Measurements from ENCODE around the gene ZNF735. TPM values are rescaled to one million over a fixed set of nuclear protein-coding genes. Genes with fewer than 3 reads are reported as not detected.

Gene ZNF735
- total and polyA plus RNA-seq, 2 of the 8 experiments (the other 6 are each of a cell fraction or from before 2014, with no cell fraction given), result not detected

DNA sequence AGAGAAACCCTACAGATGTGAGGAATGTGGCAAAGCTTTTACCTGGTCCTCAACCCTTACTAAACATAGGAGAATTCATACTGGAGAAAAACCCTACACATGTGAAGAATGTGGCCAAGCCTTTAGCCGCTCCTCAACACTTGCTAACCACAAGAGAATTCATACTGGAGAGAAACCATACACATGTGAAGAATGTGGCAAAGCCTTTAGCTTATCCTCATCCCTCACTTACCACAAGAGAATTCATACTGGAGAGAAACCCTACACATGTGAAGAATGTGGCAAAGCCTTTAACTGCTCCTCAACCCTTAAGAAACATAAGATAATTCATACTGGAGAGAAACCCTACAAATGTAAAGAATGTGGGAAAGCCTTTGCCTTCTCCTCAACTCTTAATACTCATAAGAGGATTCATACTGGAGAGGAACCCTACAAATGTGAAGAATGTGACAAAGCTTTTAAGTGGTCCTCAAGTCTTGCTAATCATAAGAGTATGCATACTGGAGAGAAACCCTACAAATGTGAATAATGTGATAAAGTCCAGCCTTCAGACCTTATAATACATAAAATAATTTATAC, 59.4 kb downstream of the ZNF735 start:
- peaks cover 28 to 52% of the 10 kb centered on the region in 2 experiments; a peak in 3 of 4 replicates for H3K9me3 ChIP-seq (ENCODE audit: insufficient read depth in 2 of 2, low read depth in 1 of 2, low read length in 1 of 2)

More for the DNA sequence above, 59.4 kb downstream of the ZNF735 start:
- no peak overlapping the region for H4K91ac ChIP-seq (replicated peaks; ENCODE audit: insufficient read length, low read length)
- no peak overlapping the region for H2AFZ ChIP-seq (ENCODE audit: low read length)
- no peak overlapping the region for H2BK5ac ChIP-seq (ENCODE audit: low read depth, low read length)
- H3K4ac ChIP-seq (replicated peaks; ENCODE audit: insufficient read length, low read depth, low read length), result no peak overlapping the region
- H3K9ac ChIP-seq (replicated peaks in 1 of 4; ENCODE audit: extremely low read depth in 1 of 4, low read depth in 3 of 4, low read length in 3 of 4), result no peak overlapping the region
- no peaks in the 10 kb centered on the region for H3K23me2 ChIP-seq (ENCODE audit: low read depth, low read length)
- H3K18ac ChIP-seq (ENCODE audit: extremely low read depth, low read length), result no peak overlapping the region
- ChIA-PET CTCF (ENCODE audit: partially characterized antibody) (no interaction called here), POLR2A (ENCODE audit: partially characterized antibody) (no interaction called here)
- FAIRE-seq (no peak), DNase-seq (ENCODE audit: low read depth in 1 of 2, low spot score in 2 of 2) (no peak)
- H3K4me3 ChIP-seq (ENCODE audit: extremely low read depth in 1 of 4, insufficient read depth in 2 of 4, low read depth in 3 of 4, low read length in 4 of 4), result no peak overlapping the region
- no peak overlapping the region for H2BK12ac ChIP-seq (ENCODE audit: low read depth, low read length)
- WGBS, 2 experiments (ENCODE audit: extremely low coverage in 1 of 2, insufficient coverage in 1 of 2, insufficient read length in 1 of 2, insufficient replicate concordance in 2 of 2, low coverage in 1 of 2, low lambda C conversion rate in 2 of 2, missing lambda C conversion rate in 1 of 2), result 86% methylated on average over 1 of the region's 1 CpG; no CpG with 5 or more reads in 1 of the 2 experiments
- no peaks in the 10 kb centered on the region for H4K20me1 ChIP-seq (replicated peaks in 1 of 2; ENCODE audit: control insufficient read depth in 1 of 2, insufficient read depth in 2 of 2, low read length in 2 of 2)
- no peaks in the 10 kb centered on the region for H3K79me1 ChIP-seq (ENCODE audit: low read depth, low read length)
- no peak overlapping the region for H3K23ac ChIP-seq (ENCODE audit: insufficient read length)
- no peaks in the 10 kb centered on the region for H3K27me3 ChIP-seq (replicated peaks in 1 of 4; ENCODE audit: control insufficient read depth in 3 of 4, extremely low read depth in 1 of 4, insufficient read depth in 3 of 4, low read length in 3 of 4)
- H2AK5ac ChIP-seq (ENCODE audit: low read depth, low read length), result no peak overlapping the region
- no peak overlapping the region for H3K27ac ChIP-seq (ENCODE audit: low read depth, low read length)
- no peak overlapping the region for H3K14ac ChIP-seq (ENCODE audit: insufficient read length)
- no peak overlapping the region for H3K4me2 ChIP-seq (ENCODE audit: insufficient read depth in 1 of 2, low read depth in 2 of 2, low read length in 2 of 2)
- H3K56ac ChIP-seq (replicated peaks; ENCODE audit: insufficient read length, low read depth, low read length), result no peak overlapping the region
- H3K36me3 ChIP-seq (ENCODE audit: control insufficient read depth in 2 of 4, insufficient read depth in 4 of 4, low read length in 3 of 4), result 0 out of 8 replicates have a peak, but pooled peaks cover 0 to 2% (median 0%) of the 10 kb centered on the region in 4 experiments
- no peak overlapping the region for H4K5ac ChIP-seq (ENCODE audit: insufficient read length, low read depth, low read length)
- no peak overlapping the region for H2BK15ac ChIP-seq (ENCODE audit: low read length)
- no peaks in the 10 kb centered on the region for H3K4me1 ChIP-seq (replicated peaks in 1 of 4; ENCODE audit: control insufficient read depth in 3 of 4, insufficient read depth in 4 of 4, low read length in 3 of 4)
- H2BK120ac ChIP-seq (replicated peaks; ENCODE audit: low read depth, low read length), result no peak overlapping the region
- H2BK20ac ChIP-seq (ENCODE audit: low read length), result no peak overlapping the region
- no peaks in the 10 kb centered on the region for H3K79me2 ChIP-seq (ENCODE audit: control insufficient read depth in 1 of 2, insufficient read depth in 2 of 2, low read length in 2 of 2)
- no peak overlapping the region for H4K8ac ChIP-seq (ENCODE audit: extremely low read depth, insufficient read depth, low read length)
- TF ChIP-seq JUND (IDR thresholded peaks at IDR 0.05; ENCODE audit: low read length) (no peak), TAF7 (optimal IDR thresholded peaks at IDR 0.05; ENCODE audit: borderline replicate concordance, low read depth, low read length) (no peak), CTBP2 (IDR thresholded peaks at IDR 0.05; ENCODE audit: borderline replicate concordance, insufficient read depth, insufficient read length, low read length) (no peak), EZH2 (IDR thresholded peaks at IDR 0.05; ENCODE audit: low read depth, low read length, severe bottlenecking) (no peak), ZNF274 (IDR thresholded peaks at IDR 0.05; ENCODE audit: borderline replicate concordance, extremely low read depth, low read length) (peak; percentile 94), RXRA (IDR thresholded peaks at IDR 0.05; ENCODE audit: insufficient read depth, low read depth, low read length) (no peak)
